Measurements from ENCODE around the gene DOK6.

The DOK6 gene

DNA sequence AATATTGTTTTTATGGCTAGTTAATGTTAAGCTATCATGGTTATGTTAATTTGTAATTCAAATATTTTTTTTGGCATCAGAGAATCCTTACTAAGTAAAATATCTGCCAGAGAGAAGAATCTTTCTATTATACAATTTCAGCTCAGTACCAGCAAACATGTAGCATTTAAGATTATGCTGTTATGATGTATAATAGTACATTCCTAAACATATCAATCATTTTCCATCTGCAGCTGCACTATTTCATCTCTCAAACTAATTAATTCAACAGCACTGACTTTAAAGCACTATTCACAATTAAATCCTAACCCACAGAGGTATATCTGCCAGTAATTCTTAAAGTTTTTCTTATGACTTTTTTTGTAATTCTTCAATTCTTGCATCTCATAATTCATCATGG, 296.4 kb downstream of the DOK6 start:
- TF ChIP-seq SIN3A (IDR thresholded peaks at IDR 0.05; ENCODE audit: borderline replicate concordance, insufficient read depth, low read length): no peak
- TF ChIP-seq FOXP2 (optimal IDR thresholded peaks at IDR 0.05; ENCODE audit: borderline replicate concordance, extremely low read depth, extremely low read length, insufficient read depth): no peak
- no peak for TF ChIP-seq TAF1 (IDR thresholded peaks at IDR 0.05; ENCODE audit: borderline replicate concordance, insufficient read depth, low read length)
- TF ChIP-seq, protein P1, sequence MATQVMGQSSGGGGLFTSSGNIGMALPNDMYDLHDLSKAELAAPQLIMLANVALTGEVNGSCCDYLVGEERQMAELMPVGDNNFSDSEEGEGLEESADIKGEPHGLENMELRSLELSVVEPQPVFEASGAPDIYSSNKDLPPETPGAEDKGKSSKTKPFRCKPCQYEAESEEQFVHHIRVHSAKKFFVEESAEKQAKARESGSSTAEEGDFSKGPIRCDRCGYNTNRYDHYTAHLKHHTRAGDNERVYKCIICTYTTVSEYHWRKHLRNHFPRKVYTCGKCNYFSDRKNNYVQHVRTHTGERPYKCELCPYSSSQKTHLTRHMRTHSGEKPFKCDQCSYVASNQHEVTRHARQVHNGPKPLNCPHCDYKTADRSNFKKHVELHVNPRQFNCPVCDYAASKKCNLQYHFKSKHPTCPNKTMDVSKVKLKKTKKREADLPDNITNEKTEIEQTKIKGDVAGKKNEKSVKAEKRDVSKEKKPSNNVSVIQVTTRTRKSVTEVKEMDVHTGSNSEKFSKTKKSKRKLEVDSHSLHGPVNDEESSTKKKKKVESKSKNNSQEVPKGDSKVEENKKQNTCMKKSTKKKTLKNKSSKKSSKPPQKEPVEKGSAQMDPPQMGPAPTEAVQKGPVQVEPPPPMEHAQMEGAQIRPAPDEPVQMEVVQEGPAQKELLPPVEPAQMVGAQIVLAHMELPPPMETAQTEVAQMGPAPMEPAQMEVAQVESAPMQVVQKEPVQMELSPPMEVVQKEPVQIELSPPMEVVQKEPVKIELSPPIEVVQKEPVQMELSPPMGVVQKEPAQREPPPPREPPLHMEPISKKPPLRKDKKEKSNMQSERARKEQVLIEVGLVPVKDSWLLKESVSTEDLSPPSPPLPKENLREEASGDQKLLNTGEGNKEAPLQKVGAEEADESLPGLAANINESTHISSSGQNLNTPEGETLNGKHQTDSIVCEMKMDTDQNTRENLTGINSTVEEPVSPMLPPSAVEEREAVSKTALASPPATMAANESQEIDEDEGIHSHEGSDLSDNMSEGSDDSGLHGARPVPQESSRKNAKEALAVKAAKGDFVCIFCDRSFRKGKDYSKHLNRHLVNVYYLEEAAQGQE (IDR thresholded peaks at IDR 0.05; ENCODE audit: insufficient read depth in 1 of 2, low read depth in 2 of 2, low read length in 2 of 2): no peak
- no peak for TF ChIP-seq POLR2AphosphoS5 (IDR thresholded peaks at IDR 0.05; ENCODE audit: low read depth, low read length)

DNA sequence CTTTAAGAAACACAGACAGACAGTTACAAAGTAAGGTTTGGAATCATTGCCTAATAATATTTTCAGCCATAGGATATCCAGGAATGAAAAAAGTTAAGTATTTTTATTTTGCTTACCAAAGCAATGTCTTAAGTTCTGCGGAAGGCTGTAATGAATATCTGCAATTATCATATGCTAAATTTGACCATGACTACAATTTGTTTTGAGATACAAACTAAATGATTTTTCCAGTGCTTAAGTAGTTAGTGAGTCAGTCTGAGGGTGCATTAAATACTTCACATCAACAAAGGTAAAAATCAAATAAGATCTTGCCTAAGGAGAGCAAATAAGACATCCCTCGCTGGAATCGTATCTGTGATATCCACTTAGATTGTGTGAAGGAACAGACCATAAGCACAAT, 297.0 kb downstream of the DOK6 start:
- TF ChIP-seq SIN3A (IDR thresholded peaks at IDR 0.05; ENCODE audit: borderline replicate concordance, insufficient read depth, low read length) (no peak), TAF1 (IDR thresholded peaks at IDR 0.05; ENCODE audit: borderline replicate concordance, insufficient read depth, low read length) (no peak), POLR2AphosphoS5 (IDR thresholded peaks at IDR 0.05; ENCODE audit: low read depth, low read length) (no peak), FOXP2 (optimal IDR thresholded peaks at IDR 0.05; ENCODE audit: borderline replicate concordance, extremely low read depth, extremely low read length, insufficient read depth) (no peak)
- TF ChIP-seq, protein P1 (IDR thresholded peaks at IDR 0.05; ENCODE audit: insufficient read depth in 1 of 2, low read depth in 2 of 2, low read length in 2 of 2): no peak

DNA sequence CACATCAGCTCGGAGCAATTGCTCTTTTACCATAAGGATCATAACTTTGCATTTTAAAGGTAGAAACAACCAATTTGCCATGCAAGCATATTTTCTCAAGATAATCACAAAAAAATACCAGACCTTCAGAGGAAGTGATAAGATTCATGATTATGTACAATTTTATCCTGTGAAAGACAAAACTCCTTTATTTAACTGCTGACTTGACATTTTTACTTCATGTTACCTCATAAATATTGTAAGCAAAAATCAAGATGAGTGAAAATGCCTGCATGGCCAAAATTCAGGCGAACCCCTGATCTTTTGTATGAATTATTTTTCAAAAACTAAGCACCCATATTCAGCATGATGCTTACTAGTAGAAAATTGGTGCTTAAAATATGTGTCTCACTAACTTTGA, 300.6 kb downstream of the DOK6 start:
- TF ChIP-seq FOXP2 (optimal IDR thresholded peaks at IDR 0.05; ENCODE audit: borderline replicate concordance, extremely low read depth, extremely low read length, insufficient read depth) (no peak), POLR2AphosphoS5 (IDR thresholded peaks at IDR 0.05; ENCODE audit: low read depth, low read length) (no peak), SIN3A (IDR thresholded peaks at IDR 0.05; ENCODE audit: borderline replicate concordance, insufficient read depth, low read length) (no peak), TAF1 (IDR thresholded peaks at IDR 0.05; ENCODE audit: borderline replicate concordance, insufficient read depth, low read length) (no peak)
- TF ChIP-seq, protein P1 (IDR thresholded peaks at IDR 0.05; ENCODE audit: insufficient read depth in 1 of 2, low read depth in 2 of 2, low read length in 2 of 2): no peak

DNA sequence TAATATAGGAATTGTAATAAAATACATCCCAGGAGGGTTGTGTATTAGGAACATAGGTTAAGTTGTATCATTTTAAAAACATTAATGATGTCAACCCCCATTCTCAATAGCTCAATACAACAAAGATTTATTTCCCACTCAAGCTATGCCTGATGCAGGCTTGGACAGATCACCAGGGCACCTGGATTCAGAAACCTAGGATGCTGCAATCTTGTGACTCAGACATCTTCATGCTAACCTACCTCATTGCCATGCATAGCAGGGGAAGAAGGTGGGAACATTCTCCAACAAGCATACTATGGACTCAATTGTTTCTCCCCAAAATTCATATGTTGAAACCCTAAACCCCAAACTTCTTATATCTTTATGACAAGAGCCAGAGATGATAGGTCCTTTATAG, 302.8 kb downstream of the DOK6 start:
- no peak for TF ChIP-seq TAF1 (IDR thresholded peaks at IDR 0.05; ENCODE audit: borderline replicate concordance, insufficient read depth, low read length)
- no peak for TF ChIP-seq FOXP2 (optimal IDR thresholded peaks at IDR 0.05; ENCODE audit: borderline replicate concordance, extremely low read depth, extremely low read length, insufficient read depth)
- TF ChIP-seq, protein P1 (IDR thresholded peaks at IDR 0.05; ENCODE audit: insufficient read depth in 1 of 2, low read depth in 2 of 2, low read length in 2 of 2): no peak
- TF ChIP-seq SIN3A (IDR thresholded peaks at IDR 0.05; ENCODE audit: borderline replicate concordance, insufficient read depth, low read length): no peak
- TF ChIP-seq POLR2AphosphoS5 (IDR thresholded peaks at IDR 0.05; ENCODE audit: low read depth, low read length): no peak

DNA sequence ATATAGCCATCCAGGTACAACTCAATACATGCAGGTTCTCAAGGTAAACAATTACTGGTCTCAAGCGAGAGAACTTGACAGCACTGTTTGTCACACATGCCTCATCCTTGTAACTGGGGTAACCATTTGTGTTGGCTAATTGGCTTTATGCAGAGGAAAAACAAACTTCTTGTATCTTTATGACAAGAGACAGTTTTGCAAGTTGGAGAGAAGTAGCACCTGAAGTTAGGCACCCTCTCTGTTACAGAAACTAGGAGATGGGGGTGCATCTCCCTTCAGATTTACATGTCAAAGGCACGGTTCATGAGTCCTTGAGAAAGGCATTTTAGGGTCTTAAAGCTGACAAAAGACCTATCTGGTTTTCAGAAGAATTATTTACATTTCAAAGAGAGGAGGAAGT, 305.3 kb downstream of the DOK6 start:
- TF ChIP-seq, protein P1 (IDR thresholded peaks at IDR 0.05; ENCODE audit: insufficient read depth in 1 of 2, low read depth in 2 of 2, low read length in 2 of 2): no peak
- TF ChIP-seq FOXP2 (optimal IDR thresholded peaks at IDR 0.05; ENCODE audit: borderline replicate concordance, extremely low read depth, extremely low read length, insufficient read depth) (no peak), TAF1 (IDR thresholded peaks at IDR 0.05; ENCODE audit: borderline replicate concordance, insufficient read depth, low read length) (no peak), POLR2AphosphoS5 (IDR thresholded peaks at IDR 0.05; ENCODE audit: low read depth, low read length) (no peak), SIN3A (IDR thresholded peaks at IDR 0.05; ENCODE audit: borderline replicate concordance, insufficient read depth, low read length) (no peak)

Data from PFSK-1 (cell line).